B cell (primary cell): ENCODE measurements around the gene DCBLD1. TPM values are rescaled to one million over a fixed set of nuclear protein-coding genes. Genes with fewer than 3 reads are reported as not detected.
"Not testable (repeated sequence)": the region's sequence is repeated elsewhere in the genome, so short reads cannot be mapped to it uniquely, and the experiment has no call there.

Experiments used
- ATAC-seq: fragments of 200-7000 bp; cut with Tn5 transposase; one replicate; pipeline ENCODE4 v1.10.0; 2021; ENCODE audit warnings: low read depth, mild to moderate bottlenecking, moderate number of reproducible peaks, moderate library complexity
- CTCF ChIA-PET: fragments of 350-600 bp; sonication (Branson Sonifier 250); formaldehyde crosslinking; loops from one replicate; lab custom pipeline; 2021; ENCODE audit warnings: antibody characterized with exemption, inconsistent platforms; lab: Charles Lee
- POLR2A ChIA-PET: fragments of 350-600 bp; sonication (Branson Sonifier 250); formaldehyde crosslinking; loops from one replicate; lab custom pipeline; 2021; ENCODE audit warnings: antibody characterized with exemption; lab: Charles Lee
- DNase-seq: peaks from one replicate; pipeline ENCODE4 v3.0.0; 2013
- H2AFZ ChIP-seq: 2 replicates; pipeline ENCODE4 v1.6.1; 2012; ENCODE audit warnings: mild to moderate bottlenecking, low read depth, low read length; ENCODE audit not compliant: insufficient read depth, poor library complexity, severe bottlenecking
- H3K27ac ChIP-seq, 2 donors: 1 replicate in 1 of 2; 2 replicates in 1 of 2; pipeline ENCODE4 v1.5.1; 2012 to 2013; ENCODE audit warnings: low read length in 2 of 2, mild to moderate bottlenecking in 2 of 2, moderate library complexity in 1 of 2
- H3K27me3 ChIP-seq, 4 experiments: fragments of 200-600 bp in 1 of 4; sonication (generic) in 1 of 4; replicated peaks in 1 of 4; 1 replicate in 2 of 4; 2 replicates in 2 of 4; pipeline versions ENCODE4 v1.6.1 to v1.7.0; 2013 to 2016; ENCODE audit warnings: low read length in 3 of 4, mild to moderate bottlenecking in 2 of 4, mixed read lengths in 1 of 4, moderate library complexity in 1 of 4; ENCODE audit not compliant: insufficient read depth in 4 of 4, control insufficient read depth in 3 of 4; ENCODE audit errors: control extremely low read depth in 1 of 4
- H3K36me3 ChIP-seq, 2 experiments: replicated peaks in 1 of 2; 1 replicate in 1 of 2; 2 replicates in 1 of 2; pipeline versions ENCODE4 v1.6.1 to v1.7.1; 2013; ENCODE audit warnings: low read length in 1 of 2; ENCODE audit not compliant: insufficient read depth in 2 of 2, control insufficient read depth in 1 of 2; ENCODE audit errors: control extremely low read depth in 1 of 2, extremely low read depth in 1 of 2
- H3K4me1 ChIP-seq, 2 donors: fragments of 200-600 bp in 1 of 2; sonication (generic) in 1 of 2; 1 replicate in 1 of 2; 2 replicates in 1 of 2; pipeline versions ENCODE4 v1.5.1 to v1.6.1; 2013 to 2017; ENCODE audit warnings: low read length in 2 of 2; ENCODE audit not compliant: control insufficient read depth in 2 of 2, insufficient read depth in 2 of 2
- H3K4me2 ChIP-seq: replicated peaks from 2 replicates; pipeline ENCODE3; 2012; ENCODE audit warnings: mild to moderate bottlenecking, low read depth, low read length; ENCODE audit not compliant: poor library complexity, severe bottlenecking
- H3K4me3 ChIP-seq, 5 experiments: fragments of 200-600 bp in 1 of 5; sonication (generic) in 1 of 5; 1 replicate in 3 of 5; 2 replicates in 2 of 5; pipeline versions ENCODE4 v1.5.1 to v1.7.0; 2011 to 2016; ENCODE audit warnings: low read length in 4 of 5, mild to moderate bottlenecking in 4 of 5, low read depth in 2 of 5, control low read depth in 1 of 5, moderate library complexity in 1 of 5; ENCODE audit not compliant: insufficient read depth in 1 of 5; ENCODE audit errors: control extremely low read depth in 1 of 5, extremely low read depth in 1 of 5
- H3K79me2 ChIP-seq: fragments of 200-600 bp; sonication (generic); one replicate; pipeline ENCODE4 v1.6.0; 2016; ENCODE audit warnings: low read length; ENCODE audit not compliant: control insufficient read depth, insufficient read depth
- H3K9ac ChIP-seq: fragments of 200-600 bp; sonication (generic); 2 replicates; pipeline ENCODE4 v1.6.1; 2017; ENCODE audit warnings: mild to moderate bottlenecking, low read length, moderate library complexity
- H3K9me3 ChIP-seq, 3 donors: one replicate each; pipeline versions ENCODE4 v1.6.1 to v1.7.1; 2013; ENCODE audit warnings: low read length in 2 of 3; ENCODE audit not compliant: control insufficient read depth in 2 of 3, insufficient read depth in 1 of 3; ENCODE audit errors: control extremely low read depth in 1 of 3
- H4K20me1 ChIP-seq: 2 replicates; pipeline ENCODE4 v1.6.0; 2012; ENCODE audit warnings: mild to moderate bottlenecking, low read length; ENCODE audit not compliant: insufficient read depth, control insufficient read depth, poor library complexity, severe bottlenecking
- H3K27ac Mint-ChIP-seq: one replicate; pipeline ENCODE4 v1.8.0; 2021; ENCODE audit warnings: mixed read lengths
- H3K27me3 Mint-ChIP-seq: one replicate; pipeline ENCODE4 v1.8.0; 2021; ENCODE audit warnings: mixed read lengths
- H3K4me1 Mint-ChIP-seq: one replicate; pipeline ENCODE4 v1.8.0; 2021; ENCODE audit warnings: mixed read lengths
- H3K4me3 Mint-ChIP-seq: one replicate; pipeline ENCODE4 v1.8.0; 2021; ENCODE audit warnings: mixed read lengths
- H3K9me3 Mint-ChIP-seq: one replicate; pipeline ENCODE4 v1.8.0; 2022; ENCODE audit warnings: mixed read lengths; ENCODE audit not compliant: insufficient read depth
- CTCF ChIP-seq: fragments of 200-600 bp; IDR thresholded peaks from one replicate; pipeline ENCODE4 v1.8.0; 2022; ENCODE audit warnings: antibody characterized with exemption, mild to moderate bottlenecking
- EZH2 ChIP-seq: IDR thresholded peaks from 2 replicates; pipeline ENCODE4 v1.6.1; 2012; ENCODE audit warnings: borderline replicate concordance, low read depth, mild to moderate bottlenecking, moderate library complexity, low read length; ENCODE audit not compliant: insufficient read depth, poor library complexity, severe bottlenecking
- WGBS: methylation state at CpG from one replicate; pipeline ENCODE4 v1.1.5; 2013; ENCODE audit warnings: missing lambda C conversion rate; ENCODE audit not compliant: insufficient coverage; 5-methylcytosine and 5-hydroxymethylcytosine counted together
- intact Hi-C: fragments of 100-400 bp; cut with micrococcal nuclease; formaldehyde crosslinking; loops from one replicate; pipeline ENCODE4 v1.10.0; 2022
- polyA plus RNA-seq: library from polyadenylated mRNA; depleted of rRNA; stranded (reverse); fragments of >200 nt; gene quantifications from 2 replicates; pipeline ENCODE4 v1.2.3, GENCODE V29; 2012
- total RNA-seq, 2 donors: library from RNA; stranded (reverse); fragments of 120-200 nt in 1 of 2; gene quantifications; 1 replicate in 1 of 2; 2 replicates in 1 of 2; pipeline versions ENCODE4 v1.2.3 to v1.2.4, GENCODE V29; 2013 to 2022

Gene DCBLD1
- total and polyA plus RNA-seq, 2 donors (not counting 1 experiment from before 2014, with no cell fraction given): 0.21 to 0.37 TPM

- POLR2A ChIA-PET: no interaction called here
- H3K4me1 Mint-ChIP-seq: no peaks in the 10 kb centered on the region
- Histone ChIP-seq H3K79me2 (no peaks in the 10 kb centered on the region), H3K9me3 (peaks cover 0 to 3% (median 0%) of the 10 kb centered on the region in 3 donors), H3K36me3 (no peaks in the 10 kb centered on the region), H3K27me3 (peaks cover 0 to 12% (median 0%) of the 10 kb centered on the region in 4 experiments), H3K9ac (no peak overlapping the region), H4K20me1 (no peaks in the 10 kb centered on the region), H3K4me3 (no peak overlapping the region), H3K4me2 (no peak overlapping the region), H2AFZ (no peak overlapping the region), H3K27ac (no peak overlapping the region), H3K4me1 (no peaks in the 10 kb centered on the region)
- CTCF ChIA-PET: interaction anchor here (1.0 kb wide), 1 partner anchor 9 kb away, joined by 4 read pairs; no protein-coding TSS in a partner anchor
- DNase-seq: no peak
- no peak overlapping the region for H3K27ac Mint-ChIP-seq
- peaks cover 26% of the 10 kb centered on the region for H3K27me3 Mint-ChIP-seq
- no peak overlapping the region for H3K4me3 Mint-ChIP-seq
- intact Hi-C loops: no loop called here
- H3K9me3 Mint-ChIP-seq: no peaks in the 10 kb centered on the region
- TF ChIP-seq CTCF: no peak
- TF ChIP-seq EZH2: no peak
- ATAC-seq: no peak
- WGBS: no CpG with 5 or more reads among the region's 2 CpGs
Observed at GRCh38 chr6:117440706-117441525, 41.6 kb upstream of the DCBLD1 start.

GRCh38 chr6:117441824-117442264, 40.6 kb upstream of the DCBLD1 start:
- H4K20me1 ChIP-seq: no peaks in the 10 kb centered on the region
- WGBS: no CpG with 5 or more reads among the region's 2 CpGs
- Mint-ChIP-seq H3K27me3 (peaks cover 24% of the 10 kb centered on the region), H3K4me3 (no peak overlapping the region), H3K9me3 (no peaks in the 10 kb centered on the region), H3K4me1 (no peaks in the 10 kb centered on the region), H3K27ac (no peak overlapping the region)
- no peak overlapping the region for H2AFZ ChIP-seq
- no peaks in the 10 kb centered on the region for H3K4me1 ChIP-seq
- ATAC-seq (no peak), DNase-seq (no peak)
- no peak overlapping the region for H3K9ac ChIP-seq
- no peak for TF ChIP-seq EZH2
- TF ChIP-seq CTCF: no peak
- POLR2A ChIA-PET: no interaction called here
- H3K4me2 ChIP-seq: no peak overlapping the region
- no peaks in the 10 kb centered on the region for H3K79me2 ChIP-seq
- H3K4me3 ChIP-seq: no peak overlapping the region
- no peak overlapping the region for H3K27ac ChIP-seq
- CTCF ChIA-PET: interaction anchor here (1.0 kb wide), 1 partner anchor 8 kb away, joined by 4 read pairs; no protein-coding TSS in a partner anchor
- H3K9me3 ChIP-seq: peaks cover 0 to 3% (median 0%) of the 10 kb centered on the region in 3 donors
- intact Hi-C loops: no loop called here
- H3K27me3 ChIP-seq: peaks cover 0 to 8% (median 2%) of the 10 kb centered on the region in 4 experiments
- H3K36me3 ChIP-seq: no peaks in the 10 kb centered on the region

GRCh38 chr6:117442313-117442712, 40.2 kb upstream of the DCBLD1 start:
- H3K9me3 Mint-ChIP-seq, H3K9me3 ChIP-seq, H3K36me3 ChIP-seq, H3K27ac ChIP-seq, ATAC-seq, H3K4me3 ChIP-seq, intact Hi-C loops, CTCF ChIA-PET, H3K9ac ChIP-seq, H3K4me2 ChIP-seq, H3K4me1 ChIP-seq, H3K27ac Mint-ChIP-seq, H3K79me2 ChIP-seq, H4K20me1 ChIP-seq, H3K27me3 ChIP-seq, POLR2A ChIA-PET, H2AFZ ChIP-seq, H3K4me3 Mint-ChIP-seq, H3K4me1 Mint-ChIP-seq, DNase-seq: not testable (repeated sequence)
- 80% methylated on average over 5 of the region's 8 CpGs for WGBS
- peaks cover 25% of the 10 kb centered on the region for H3K27me3 Mint-ChIP-seq
